ENCODE measurements around the gene KIN.

- no peak for TF ChIP-seq POLR2A (IDR thresholded peaks at IDR 0.05)
- TF ChIP-seq, protein P1, sequence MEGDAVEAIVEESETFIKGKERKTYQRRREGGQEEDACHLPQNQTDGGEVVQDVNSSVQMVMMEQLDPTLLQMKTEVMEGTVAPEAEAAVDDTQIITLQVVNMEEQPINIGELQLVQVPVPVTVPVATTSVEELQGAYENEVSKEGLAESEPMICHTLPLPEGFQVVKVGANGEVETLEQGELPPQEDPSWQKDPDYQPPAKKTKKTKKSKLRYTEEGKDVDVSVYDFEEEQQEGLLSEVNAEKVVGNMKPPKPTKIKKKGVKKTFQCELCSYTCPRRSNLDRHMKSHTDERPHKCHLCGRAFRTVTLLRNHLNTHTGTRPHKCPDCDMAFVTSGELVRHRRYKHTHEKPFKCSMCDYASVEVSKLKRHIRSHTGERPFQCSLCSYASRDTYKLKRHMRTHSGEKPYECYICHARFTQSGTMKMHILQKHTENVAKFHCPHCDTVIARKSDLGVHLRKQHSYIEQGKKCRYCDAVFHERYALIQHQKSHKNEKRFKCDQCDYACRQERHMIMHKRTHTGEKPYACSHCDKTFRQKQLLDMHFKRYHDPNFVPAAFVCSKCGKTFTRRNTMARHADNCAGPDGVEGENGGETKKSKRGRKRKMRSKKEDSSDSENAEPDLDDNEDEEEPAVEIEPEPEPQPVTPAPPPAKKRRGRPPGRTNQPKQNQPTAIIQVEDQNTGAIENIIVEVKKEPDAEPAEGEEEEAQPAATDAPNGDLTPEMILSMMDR (IDR thresholded peaks at IDR 0.05), result no peak
Observed at GRCh38 chr10:7787150-7787856, 490 bp downstream of the KIN start.

Data from right lobe of liver (tissue), 4 donors.